Measurements from ENCODE around the gene KRT14.
"Not testable (repeated sequence)": the region's sequence is repeated elsewhere in the genome, so short reads cannot be mapped to it uniquely, and the experiment has no call there.

KRT14 gene

GRCh38 chr17:41545829-41546410 is 40.8 kb downstream of the KRT14 start:
- no peak for FAIRE-seq

- FAIRE-seq, result no peak
These were observed 41.8 kb downstream of the KRT14 start for GRCh38 chr17:41544935-41545334.

GRCh38 chr17:41544491-41544892 is 42.2 kb downstream of the KRT14 start:
- no peak for FAIRE-seq

GRCh38 chr17:41542786-41543185 is 43.9 kb downstream of the KRT14 start:
- FAIRE-seq, result not testable (repeated sequence)

- FAIRE-seq, result no peak
These were observed 44.3 kb downstream of the KRT14 start for GRCh38 chr17:41542357-41542756.

GRCh38 chr17:41540921-41541625 is 45.6 kb downstream of the KRT14 start:
- FAIRE-seq, result no peak

GRCh38 chr17:41539979-41540701 is 46.6 kb downstream of the KRT14 start:
- no peak for FAIRE-seq

- no peak for FAIRE-seq
These were observed 47.6 kb downstream of the KRT14 start for GRCh38 chr17:41539071-41539492.

- no peak for FAIRE-seq
These were observed 48.1 kb downstream of the KRT14 start for GRCh38 chr17:41538565-41538991.

- no peak for FAIRE-seq
These were observed 48.7 kb downstream of the KRT14 start for GRCh38 chr17:41537990-41538389.

GRCh38 chr17:41537614-41537954 is 49.1 kb downstream of the KRT14 start:
- no peak for FAIRE-seq

- no peak for FAIRE-seq
These were observed 49.7 kb downstream of the KRT14 start for GRCh38 chr17:41536741-41537613.

GRCh38 chr17:41535764-41536481 is 50.8 kb downstream of the KRT14 start:
- FAIRE-seq, result no peak

- no peak for FAIRE-seq
These were observed 51.7 kb downstream of the KRT14 start for GRCh38 chr17:41534899-41535546.

GRCh38 chr17:41533613-41534012 is 53.1 kb downstream of the KRT14 start:
- no peak for FAIRE-seq

- FAIRE-seq, result no peak
These were observed 53.6 kb downstream of the KRT14 start for GRCh38 chr17:41532947-41533570.
